IMR-90 (cell line): Measurements from ENCODE around the gene MOB3A.

Source experiments
- BHLHE40 ChIP-seq: fragments of 150-350 bp; IDR thresholded peaks from 2 replicates; pipeline ENCODE4 v1.6.1; 2016; ENCODE audit warnings: mild to moderate bottlenecking, low read depth, low read length
- CHD1 ChIP-seq: IDR thresholded peaks from 2 replicates; pipeline ENCODE4 v1.6.1; 2012; ENCODE audit warnings: low read depth, low read length, improper control_type of control experiment
- CTCF ChIP-seq: conservative IDR thresholded peaks from 2 replicates; pipeline ENCODE4 v1.5.1; 2012; ENCODE audit warnings: mild to moderate bottlenecking, low read depth, low read length, improper control_type of control experiment
- ELK1 ChIP-seq: fragments of 150-350 bp; IDR thresholded peaks from 2 replicates; pipeline ENCODE4 v1.6.1; 2016; ENCODE audit warnings: low read depth, mild to moderate bottlenecking, low read length, moderate library complexity, borderline replicate concordance
- FOS ChIP-seq: fragments of 150-350 bp; IDR thresholded peaks from 2 replicates; pipeline ENCODE4 v1.6.1; 2016; ENCODE audit warnings: low read depth, low read length
- MAZ ChIP-seq: IDR thresholded peaks from 2 replicates; pipeline ENCODE4 v1.6.1; 2012; ENCODE audit warnings: low read depth, mild to moderate bottlenecking, low read length, improper control_type of control experiment, moderate library complexity, borderline replicate concordance
- MXI1 ChIP-seq: IDR thresholded peaks from 2 replicates; pipeline ENCODE4 v1.6.1; 2012; ENCODE audit warnings: low read depth, mild to moderate bottlenecking, low read length, moderate library complexity, borderline replicate concordance
- NFE2L2 ChIP-seq: fragments of 150-350 bp; IDR thresholded peaks from 2 replicates; pipeline ENCODE4 v1.6.1; 2016; ENCODE audit warnings: low read depth, mild to moderate bottlenecking, low read length
- POLR2A ChIP-seq: IDR thresholded peaks from 2 replicates; pipeline ENCODE4 v1.6.1; 2012; ENCODE audit warnings: mild to moderate bottlenecking, low read depth, low read length
- RAD21 ChIP-seq: IDR thresholded peaks from 2 replicates; pipeline ENCODE4 v1.6.1; 2012; ENCODE audit warnings: low read length, improper control_type of control experiment
- RCOR1 ChIP-seq: IDR thresholded peaks from 2 replicates; pipeline ENCODE4 v1.6.1; 2012; ENCODE audit warnings: mild to moderate bottlenecking, low read length, improper control_type of control experiment; ENCODE audit not compliant: insufficient replicate concordance
- SMC3 ChIP-seq: fragments of 150-350 bp; IDR thresholded peaks from 2 replicates; pipeline ENCODE4 v1.6.1; 2016; ENCODE audit warnings: low read depth, mild to moderate bottlenecking, antibody characterized with exemption, low read length, moderate library complexity
- USF2 ChIP-seq: fragments of 150-350 bp; IDR thresholded peaks from 2 replicates; pipeline ENCODE4 v1.6.1; 2017; ENCODE audit warnings: mild to moderate bottlenecking, antibody characterized with exemption, low read length, low read depth

- TF ChIP-seq NFE2L2 (no peak), CTCF (no peak), SMC3 (no peak), POLR2A (no peak), RAD21 (no peak), USF2 (no peak), ELK1 (no peak), RCOR1 (no peak), BHLHE40 (no peak), MAZ (no peak), MXI1 (no peak), CHD1 (no peak), FOS (no peak)
These were observed 16.2 kb downstream of the MOB3A start for GRCh38 chr19:2079865-2080301.
